Gastroesophageal sphincter (tissue), 3 donors: ENCODE results near the gene TMEM178B.

Source experiments
- EP300 ChIP-seq: sonication (generic); formaldehyde crosslinking; IDR thresholded peaks from one replicate; pipeline ENCODE4 v1.6.1; 2017; ENCODE audit warnings: antibody characterized with exemption, mild to moderate bottlenecking
- POLR2A ChIP-seq, 2 donors: fragments of 450-650 bp; IDR thresholded peaks; one replicate each; pipeline ENCODE4 v1.6.1; 2017; ENCODE audit warnings: antibody characterized with exemption in 2 of 2, mild to moderate bottlenecking in 2 of 2, moderate library complexity in 1 of 2
- POLR2AphosphoS5 ChIP-seq: sonication (generic); formaldehyde crosslinking; IDR thresholded peaks from one replicate; pipeline ENCODE4 v1.6.1; 2017; ENCODE audit warnings: antibody characterized with exemption
- TF ChIP-seq, protein P1 (sequence below), 4 experiments: fragments of 200-600 bp in 2 of 4; fragments of 450-650 bp in 2 of 4; sonication (generic) in 1 of 4; IDR thresholded peaks; one replicate each; pipeline ENCODE4 v1.5.1; 2017 to 2019; ENCODE audit warnings: antibody characterized with exemption in 4 of 4, mild to moderate bottlenecking in 2 of 4, moderate library complexity in 2 of 4

- TF ChIP-seq, protein P1, sequence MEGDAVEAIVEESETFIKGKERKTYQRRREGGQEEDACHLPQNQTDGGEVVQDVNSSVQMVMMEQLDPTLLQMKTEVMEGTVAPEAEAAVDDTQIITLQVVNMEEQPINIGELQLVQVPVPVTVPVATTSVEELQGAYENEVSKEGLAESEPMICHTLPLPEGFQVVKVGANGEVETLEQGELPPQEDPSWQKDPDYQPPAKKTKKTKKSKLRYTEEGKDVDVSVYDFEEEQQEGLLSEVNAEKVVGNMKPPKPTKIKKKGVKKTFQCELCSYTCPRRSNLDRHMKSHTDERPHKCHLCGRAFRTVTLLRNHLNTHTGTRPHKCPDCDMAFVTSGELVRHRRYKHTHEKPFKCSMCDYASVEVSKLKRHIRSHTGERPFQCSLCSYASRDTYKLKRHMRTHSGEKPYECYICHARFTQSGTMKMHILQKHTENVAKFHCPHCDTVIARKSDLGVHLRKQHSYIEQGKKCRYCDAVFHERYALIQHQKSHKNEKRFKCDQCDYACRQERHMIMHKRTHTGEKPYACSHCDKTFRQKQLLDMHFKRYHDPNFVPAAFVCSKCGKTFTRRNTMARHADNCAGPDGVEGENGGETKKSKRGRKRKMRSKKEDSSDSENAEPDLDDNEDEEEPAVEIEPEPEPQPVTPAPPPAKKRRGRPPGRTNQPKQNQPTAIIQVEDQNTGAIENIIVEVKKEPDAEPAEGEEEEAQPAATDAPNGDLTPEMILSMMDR (IDR thresholded peaks at IDR 0.05), result no peak
- TF ChIP-seq EP300, result no peak
- no peak for TF ChIP-seq POLR2A (IDR thresholded peaks at IDR 0.05)
- no peak for TF ChIP-seq POLR2AphosphoS5
Observed at GRCh38 chr7:141410353-141411000, 336.6 kb downstream of the TMEM178B start.
